GM18870 (cell line): ENCODE measurements around the gene ZNF280A.
"Not testable (repeated sequence)": the region's sequence is repeated elsewhere in the genome, so short reads cannot be mapped to it uniquely, and the experiment has no call there.

Source experiments
- ATAC-seq: cut with Tn5 transposase; IDR thresholded peaks from one replicate; pipeline ENCODE4 v1.9.1; 2021; ENCODE audit warnings: moderate library complexity; ENCODE audit not compliant: unreplicated experiment

ZNF280A gene

DNA sequence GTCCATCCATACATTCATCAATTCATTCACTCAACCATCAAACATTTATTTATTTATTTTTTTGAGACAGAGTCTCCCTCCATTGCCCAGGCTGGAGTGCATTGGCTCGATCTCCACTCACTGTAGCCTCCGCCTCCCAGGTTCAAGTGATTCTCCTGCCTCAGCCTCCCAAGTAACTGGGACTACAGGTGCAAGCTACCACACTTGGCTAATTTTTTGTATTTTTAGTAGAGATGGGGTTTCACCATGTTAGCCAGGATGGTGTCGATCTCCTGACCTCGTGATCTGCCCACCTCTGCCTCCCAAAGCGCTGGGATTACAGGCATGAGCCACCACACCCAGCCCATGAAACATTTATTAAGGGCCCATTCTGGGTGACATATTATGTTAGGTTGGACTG is 49.0 kb downstream of the ZNF280A start:
- not testable (repeated sequence) for ATAC-seq

DNA sequence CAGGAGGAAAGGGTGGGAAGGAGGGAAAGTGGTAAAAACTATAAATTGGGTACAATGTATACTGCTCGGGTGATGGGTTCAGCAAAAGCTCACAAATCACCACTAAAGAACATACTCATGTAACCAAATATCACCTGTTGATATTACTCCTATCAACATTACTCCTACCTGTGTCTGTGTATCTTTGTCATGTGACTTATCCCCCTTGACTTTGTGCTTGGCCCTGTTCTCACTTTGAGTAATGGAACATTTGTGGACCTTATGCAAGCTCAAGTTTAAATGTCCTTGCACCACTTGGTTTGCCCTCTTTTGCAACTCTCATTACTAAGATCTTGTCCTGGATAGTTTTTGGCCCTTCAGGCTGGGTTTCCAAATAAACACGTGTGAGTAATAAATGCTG is 50.5 kb downstream of the ZNF280A start:
- ATAC-seq, result no peak

DNA sequence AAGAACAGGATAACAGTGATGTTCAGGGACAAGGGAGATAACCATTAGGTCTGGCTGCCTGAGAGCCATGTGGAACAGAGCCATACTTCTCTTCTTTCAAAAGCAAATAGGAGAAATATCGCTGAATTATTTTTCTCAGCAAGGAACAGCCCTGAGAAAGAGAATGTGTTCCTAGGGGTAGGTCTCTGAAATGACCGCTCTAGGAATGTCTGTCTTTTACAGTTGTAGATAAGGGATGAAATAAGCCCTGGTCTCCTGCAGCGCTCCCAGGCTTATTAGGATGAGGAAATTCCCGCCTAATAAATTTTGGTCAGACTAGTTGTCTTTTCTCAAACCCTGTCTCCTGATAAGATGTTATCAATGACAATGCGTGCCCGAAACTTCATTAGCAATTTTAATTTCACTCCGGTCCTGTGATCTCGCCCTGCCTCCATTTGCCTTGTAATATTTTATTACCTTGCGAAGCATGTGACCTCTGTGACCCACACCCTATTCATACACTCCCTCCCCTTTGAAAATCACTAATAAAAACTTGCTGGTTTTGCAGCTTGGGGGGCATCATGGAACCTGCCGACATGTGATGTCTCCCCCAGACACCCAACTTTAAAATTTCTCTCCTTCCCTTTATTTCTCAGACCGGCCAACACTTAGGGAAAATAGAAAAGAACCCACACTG is 51.1 kb downstream of the ZNF280A start:
- not testable (repeated sequence) for ATAC-seq

DNA sequence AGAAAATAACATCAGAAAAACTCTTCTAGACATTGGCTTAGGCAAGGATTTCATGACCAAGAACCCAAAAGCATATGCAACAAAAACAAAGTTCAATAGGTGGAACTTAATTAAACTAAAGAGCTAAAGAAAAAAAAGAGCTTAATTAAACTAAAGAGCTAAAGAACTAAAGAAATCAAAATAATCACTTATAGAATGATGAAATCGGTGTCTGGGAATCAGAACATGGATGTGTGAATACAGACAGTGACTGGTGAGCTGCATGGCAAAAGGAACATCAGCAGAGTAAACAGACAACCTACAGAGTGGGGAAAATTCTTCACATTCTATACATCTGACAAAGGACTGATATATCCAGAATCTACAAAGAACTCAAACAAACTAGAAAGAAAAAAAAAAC is 53.0 kb downstream of the ZNF280A start:
- no peak for ATAC-seq

DNA sequence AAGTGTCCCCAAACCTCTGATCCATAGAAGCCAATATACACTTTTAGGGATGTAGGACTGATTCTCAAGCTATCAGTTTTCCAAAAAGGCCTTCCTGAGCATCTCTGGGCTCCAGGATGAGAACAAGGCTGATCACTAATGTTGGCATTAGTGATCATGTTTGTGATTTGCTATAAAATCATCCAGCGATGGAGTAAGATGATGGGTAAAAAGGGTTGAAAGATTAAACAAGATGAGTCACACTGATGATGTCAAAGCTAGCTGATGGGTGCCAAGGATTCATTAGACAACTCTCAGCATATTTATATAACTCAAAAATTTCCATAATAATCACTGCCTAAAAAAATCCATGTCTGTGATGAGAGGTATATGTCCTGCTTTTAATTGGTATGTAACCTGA is 54.3 kb downstream of the ZNF280A start:
- ATAC-seq, result no peak

- no peak for ATAC-seq
Observed at GRCh38 chr22:22465094-22465602, 54.9 kb downstream of the ZNF280A start.

DNA sequence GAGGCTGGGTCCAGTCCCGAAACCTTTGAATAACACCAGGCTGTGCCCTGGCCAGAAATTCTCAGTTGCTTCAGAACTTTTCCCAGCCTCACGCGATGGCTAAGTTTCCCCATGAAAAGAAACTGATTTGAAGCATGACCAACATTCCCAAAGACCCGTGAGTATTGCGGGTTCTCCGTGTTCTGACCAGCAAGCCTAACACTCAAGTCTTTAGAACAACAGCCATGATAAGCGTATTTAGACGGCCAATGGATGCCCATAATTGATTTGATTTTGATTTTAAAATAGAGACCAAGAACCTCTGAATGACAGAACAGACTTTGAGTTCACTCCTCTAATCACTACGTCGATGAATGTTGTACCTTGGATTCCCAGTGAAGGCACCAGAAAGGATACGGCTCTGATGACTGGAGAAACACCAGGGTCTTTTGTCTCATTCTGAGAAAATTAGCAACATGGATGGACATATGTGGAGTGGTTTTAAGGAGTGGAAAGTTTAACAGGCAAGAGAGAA is 55.5 kb downstream of the ZNF280A start:
- ATAC-seq, result no peak

GRCh38 chr22:22463855-22464540 is 56.1 kb downstream of the ZNF280A start:
- no peak for ATAC-seq
